Mammary epithelial cell (primary cell): ENCODE measurements around the gene SPG11.
"Not testable (repeated sequence)": the region's sequence is repeated elsewhere in the genome, so short reads cannot be mapped to it uniquely, and the experiment has no call there.

Source experiments
- EZH2 ChIP-seq: IDR thresholded peaks from 2 replicates; pipeline ENCODE4 v1.6.1; 2012; ENCODE audit warnings: low read length, inconsistent platforms, borderline replicate concordance
- TF ChIP-seq, protein P1 (sequence below), 2 donors: IDR thresholded peaks in 1 of 2; conservative IDR thresholded peaks in 1 of 2; 2 replicates each; pipeline ENCODE4 v1.5.1; 2011 to 2012; ENCODE audit warnings: inconsistent platforms in 2 of 2, low read length in 2 of 2, mild to moderate bottlenecking in 2 of 2, control low read depth in 1 of 2, low read depth in 1 of 2; ENCODE audit not compliant: insufficient read depth in 1 of 2; ENCODE audit errors: extremely low read depth in 1 of 2

DNA sequence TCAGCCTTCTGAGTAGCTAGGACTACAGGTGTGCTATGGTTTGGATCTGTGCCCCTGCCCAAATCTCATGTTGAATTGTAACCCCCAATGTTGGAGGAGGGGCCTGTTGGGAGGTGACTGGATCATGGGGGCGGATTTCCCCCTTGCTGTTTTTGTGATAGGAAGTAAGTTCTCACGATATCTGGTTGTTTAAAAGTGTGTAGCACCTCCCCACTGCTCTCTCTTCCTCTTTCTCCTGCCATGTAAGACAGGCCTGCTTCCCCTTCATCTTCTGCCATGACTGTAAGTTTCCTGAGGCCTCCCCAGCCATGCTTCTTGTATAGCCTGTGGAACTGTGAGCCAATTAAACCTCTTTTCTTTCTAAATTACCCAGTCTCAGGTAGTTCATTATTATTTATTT is 38.2 kb downstream of the SPG11 start:
- TF ChIP-seq, protein P1, sequence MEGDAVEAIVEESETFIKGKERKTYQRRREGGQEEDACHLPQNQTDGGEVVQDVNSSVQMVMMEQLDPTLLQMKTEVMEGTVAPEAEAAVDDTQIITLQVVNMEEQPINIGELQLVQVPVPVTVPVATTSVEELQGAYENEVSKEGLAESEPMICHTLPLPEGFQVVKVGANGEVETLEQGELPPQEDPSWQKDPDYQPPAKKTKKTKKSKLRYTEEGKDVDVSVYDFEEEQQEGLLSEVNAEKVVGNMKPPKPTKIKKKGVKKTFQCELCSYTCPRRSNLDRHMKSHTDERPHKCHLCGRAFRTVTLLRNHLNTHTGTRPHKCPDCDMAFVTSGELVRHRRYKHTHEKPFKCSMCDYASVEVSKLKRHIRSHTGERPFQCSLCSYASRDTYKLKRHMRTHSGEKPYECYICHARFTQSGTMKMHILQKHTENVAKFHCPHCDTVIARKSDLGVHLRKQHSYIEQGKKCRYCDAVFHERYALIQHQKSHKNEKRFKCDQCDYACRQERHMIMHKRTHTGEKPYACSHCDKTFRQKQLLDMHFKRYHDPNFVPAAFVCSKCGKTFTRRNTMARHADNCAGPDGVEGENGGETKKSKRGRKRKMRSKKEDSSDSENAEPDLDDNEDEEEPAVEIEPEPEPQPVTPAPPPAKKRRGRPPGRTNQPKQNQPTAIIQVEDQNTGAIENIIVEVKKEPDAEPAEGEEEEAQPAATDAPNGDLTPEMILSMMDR (conservative IDR thresholded peaks at IDR 0.05 in 1 of 2, IDR thresholded peaks at IDR 0.05 in 1 of 2; ENCODE audit: extremely low read depth in 1 of 2, insufficient read depth in 1 of 2, low read depth in 1 of 2, low read length in 2 of 2): not testable (repeated sequence)
- not testable (repeated sequence) for TF ChIP-seq EZH2
